ENCODE data around the gene FGF7. TPM values are rescaled to one million over a fixed set of nuclear protein-coding genes. Genes with fewer than 3 reads are reported as not detected.

FGF7 gene
- total and polyA plus RNA-seq, 2 donors from 2014 or later = 3.8 to 23.8 TPM

DNA sequence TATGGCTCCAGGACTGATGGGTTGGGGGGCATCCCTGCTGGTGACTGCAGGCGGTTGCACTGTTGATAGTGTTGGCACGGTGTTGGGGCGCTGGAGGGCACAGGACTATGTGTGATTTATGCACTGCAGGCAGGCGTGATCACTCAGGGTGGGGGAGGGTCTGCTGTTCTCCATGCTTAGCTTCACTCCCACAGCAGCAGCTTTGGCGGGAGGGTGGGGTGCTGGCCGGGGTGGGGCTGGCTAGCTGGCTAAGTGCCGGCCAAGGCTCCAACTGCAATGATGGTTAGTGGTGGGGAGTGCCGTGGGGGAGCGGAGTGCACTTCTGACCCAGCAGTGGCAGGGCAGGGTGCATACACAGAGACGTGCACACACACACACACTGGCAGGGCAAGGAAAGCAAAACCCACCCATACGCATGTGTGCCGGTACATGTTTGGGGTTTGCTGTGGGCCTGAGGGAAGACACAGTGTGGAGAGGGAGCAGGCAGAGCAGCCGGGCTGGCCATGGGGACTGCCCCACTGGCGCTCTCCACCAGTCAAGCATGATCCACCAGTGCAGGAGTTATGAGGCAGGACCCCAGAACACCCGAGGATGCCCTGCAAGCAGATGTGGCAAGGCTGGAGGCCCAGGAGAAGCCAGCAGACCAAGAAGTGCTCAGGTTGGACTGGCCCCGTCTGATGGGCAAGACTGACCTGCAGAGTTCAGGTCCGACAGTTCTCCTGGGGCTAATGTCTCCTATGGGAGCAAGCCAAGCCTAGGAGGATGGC, 16.5 kb upstream of the FGF7 start:
- Histone ChIP-seq H3K4me3 (ENCODE audit: low read length in 3 of 3) (no peak overlapping the region), H3K36me3 (ENCODE audit: control insufficient read depth in 2 of 3, insufficient read depth in 3 of 3, low read length in 3 of 3) (no peaks in the 10 kb centered on the region), H3K9me3 (ENCODE audit: control insufficient read depth in 2 of 3, insufficient read depth in 1 of 3, low read length in 3 of 3) (no peaks in the 10 kb centered on the region), H3K27me3 (ENCODE audit: control insufficient read depth, insufficient read depth, low read length) (no peaks in the 10 kb centered on the region), H3K27ac (ENCODE audit: low read depth in 2 of 2, low read length in 2 of 2) (no peak overlapping the region), H3K9ac (ENCODE audit: low read length in 3 of 3) (no peak overlapping the region), H3K4me1 (ENCODE audit: control insufficient read depth in 2 of 3, insufficient read depth in 2 of 3, low read depth in 1 of 3, low read length in 3 of 3) (no peaks in the 10 kb centered on the region)
- intact Hi-C loops (cut with DNase I) = no loop called here
- TF ChIP-seq, protein P1, sequence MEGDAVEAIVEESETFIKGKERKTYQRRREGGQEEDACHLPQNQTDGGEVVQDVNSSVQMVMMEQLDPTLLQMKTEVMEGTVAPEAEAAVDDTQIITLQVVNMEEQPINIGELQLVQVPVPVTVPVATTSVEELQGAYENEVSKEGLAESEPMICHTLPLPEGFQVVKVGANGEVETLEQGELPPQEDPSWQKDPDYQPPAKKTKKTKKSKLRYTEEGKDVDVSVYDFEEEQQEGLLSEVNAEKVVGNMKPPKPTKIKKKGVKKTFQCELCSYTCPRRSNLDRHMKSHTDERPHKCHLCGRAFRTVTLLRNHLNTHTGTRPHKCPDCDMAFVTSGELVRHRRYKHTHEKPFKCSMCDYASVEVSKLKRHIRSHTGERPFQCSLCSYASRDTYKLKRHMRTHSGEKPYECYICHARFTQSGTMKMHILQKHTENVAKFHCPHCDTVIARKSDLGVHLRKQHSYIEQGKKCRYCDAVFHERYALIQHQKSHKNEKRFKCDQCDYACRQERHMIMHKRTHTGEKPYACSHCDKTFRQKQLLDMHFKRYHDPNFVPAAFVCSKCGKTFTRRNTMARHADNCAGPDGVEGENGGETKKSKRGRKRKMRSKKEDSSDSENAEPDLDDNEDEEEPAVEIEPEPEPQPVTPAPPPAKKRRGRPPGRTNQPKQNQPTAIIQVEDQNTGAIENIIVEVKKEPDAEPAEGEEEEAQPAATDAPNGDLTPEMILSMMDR (IDR thresholded peaks at IDR 0.05; ENCODE audit: borderline replicate concordance, extremely low read depth, insufficient read depth) = no peak
- FAIRE-seq (no peak), DNase-seq (peak in 4 of 5 donors; percentile 3 to 49 (median 29))

DNA sequence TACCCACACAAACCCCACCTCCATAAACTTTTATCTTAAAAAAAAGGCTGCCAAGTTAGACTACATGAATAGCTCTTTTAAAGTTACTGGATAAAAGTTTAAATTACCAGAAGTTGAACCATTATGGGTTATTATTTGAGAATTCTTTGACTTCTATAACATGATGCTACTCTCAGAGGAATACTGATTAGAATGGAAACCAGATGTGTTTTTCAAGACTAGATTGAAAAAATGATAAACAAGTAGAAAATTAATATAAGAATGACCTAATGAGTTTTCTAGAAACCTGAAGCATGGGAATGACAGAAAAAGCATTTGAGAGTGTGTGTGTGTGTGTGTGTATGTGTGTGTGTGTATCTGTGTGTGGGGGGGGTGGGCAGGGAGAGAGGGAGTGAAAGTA, 12.4 kb upstream of the FGF7 start:
- Histone ChIP-seq H3K4me3 (ENCODE audit: low read length in 3 of 3) (no peak overlapping the region), H3K9ac (ENCODE audit: low read length in 3 of 3) (no peak overlapping the region), H3K9me3 (ENCODE audit: control insufficient read depth in 2 of 3, insufficient read depth in 1 of 3, low read length in 3 of 3) (no peaks in the 10 kb centered on the region), H3K4me1 (ENCODE audit: control insufficient read depth in 2 of 3, insufficient read depth in 2 of 3, low read depth in 1 of 3, low read length in 3 of 3) (no peaks in the 10 kb centered on the region), H3K27me3 (ENCODE audit: control insufficient read depth, insufficient read depth, low read length) (no peaks in the 10 kb centered on the region), H3K27ac (ENCODE audit: low read depth in 2 of 2, low read length in 2 of 2) (no peak overlapping the region), H3K36me3 (ENCODE audit: control insufficient read depth in 2 of 3, insufficient read depth in 3 of 3, low read length in 3 of 3) (no peaks in the 10 kb centered on the region)
- intact Hi-C loops (cut with DNase I) = no loop called here
- DNase-seq (no peak), FAIRE-seq (no peak)
- TF ChIP-seq, protein P1 (IDR thresholded peaks at IDR 0.05; ENCODE audit: borderline replicate concordance, extremely low read depth, insufficient read depth) = no peak

DNA sequence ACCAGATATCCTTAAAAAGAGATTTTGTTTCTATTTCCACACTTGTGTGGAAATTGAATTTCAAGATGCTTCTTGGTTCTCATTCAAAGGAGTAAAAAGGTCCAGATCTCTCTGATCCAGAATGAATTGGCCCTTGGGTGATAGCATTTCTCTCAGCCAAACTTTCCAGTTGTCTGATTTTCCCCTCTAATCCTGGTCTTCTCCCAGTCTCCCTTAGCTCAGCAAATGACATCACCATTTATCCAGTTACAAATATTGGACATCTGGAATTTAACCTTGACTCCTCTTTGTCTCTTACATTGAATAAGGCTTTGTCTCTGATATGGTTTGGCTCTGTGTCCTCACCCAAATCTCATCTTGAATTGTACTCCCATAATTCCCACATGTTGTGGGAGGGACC, 10.2 kb upstream of the FGF7 start:
- DNase-seq (no peak), FAIRE-seq (no peak)
- H3K36me3 ChIP-seq (ENCODE audit: control insufficient read depth in 2 of 3, insufficient read depth in 3 of 3, low read length in 3 of 3) = no peaks in the 10 kb centered on the region
- no peak overlapping the region for H3K4me3 ChIP-seq (ENCODE audit: low read length in 3 of 3)
- intact Hi-C loops (cut with DNase I) = no loop called here
- H3K9ac ChIP-seq (ENCODE audit: low read length in 3 of 3) = no peak overlapping the region
- no peak overlapping the region for H3K27ac ChIP-seq (ENCODE audit: low read depth in 2 of 2, low read length in 2 of 2)
- H3K27me3 ChIP-seq (ENCODE audit: control insufficient read depth, insufficient read depth, low read length) = no peaks in the 10 kb centered on the region
- no peaks in the 10 kb centered on the region for H3K4me1 ChIP-seq (ENCODE audit: control insufficient read depth in 2 of 3, insufficient read depth in 2 of 3, low read depth in 1 of 3, low read length in 3 of 3)
- TF ChIP-seq, protein P1 (IDR thresholded peaks at IDR 0.05; ENCODE audit: borderline replicate concordance, extremely low read depth, insufficient read depth) = no peak
- no peaks in the 10 kb centered on the region for H3K9me3 ChIP-seq (ENCODE audit: control insufficient read depth in 2 of 3, insufficient read depth in 1 of 3, low read length in 3 of 3)

All from kidney (tissue), 14 donors.